HL-60/S4 treated with phorbol 12-myristate 13-acetate at 8.2 ng/mL for 4 days and 3 days (cell line): ENCODE results near the gene SPATA6.
"Not testable (repeated sequence)": the region's sequence is repeated elsewhere in the genome, so short reads cannot be mapped to it uniquely, and the experiment has no call there.

Source experiments
- in situ Hi-C: fragments of 300-500 bp; cut with MboI; formaldehyde crosslinking; loops from 2 replicates; pipeline ENCODE4 v1.15.0; 2022; ENCODE audit warnings: low sequenced_read_pairs

Gene SPATA6

DNA sequence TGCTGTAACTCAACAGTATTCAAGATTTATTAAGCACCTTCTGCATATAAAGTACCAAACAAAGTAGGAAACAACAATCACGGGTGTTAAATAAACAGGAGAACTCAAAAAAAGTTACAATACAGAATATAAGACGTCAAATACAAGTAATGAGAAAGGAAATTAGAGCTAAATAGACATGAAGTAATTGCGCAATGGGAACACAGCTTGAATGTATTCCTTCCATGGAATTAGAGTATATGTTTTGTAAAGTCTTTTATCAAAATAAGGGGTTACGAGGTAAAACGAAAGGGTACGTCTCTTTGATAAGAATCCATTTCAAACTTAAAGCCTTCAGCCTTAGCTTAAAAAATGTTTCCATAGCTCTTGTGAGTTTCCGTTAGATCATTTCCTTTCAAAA is 109.1 kb downstream of the SPATA6 start:
- in situ Hi-C loops, result no loop called here

GRCh38 chr1:48356901-48357300 is 115.1 kb downstream of the SPATA6 start:
- in situ Hi-C loops, result no loop called here

DNA sequence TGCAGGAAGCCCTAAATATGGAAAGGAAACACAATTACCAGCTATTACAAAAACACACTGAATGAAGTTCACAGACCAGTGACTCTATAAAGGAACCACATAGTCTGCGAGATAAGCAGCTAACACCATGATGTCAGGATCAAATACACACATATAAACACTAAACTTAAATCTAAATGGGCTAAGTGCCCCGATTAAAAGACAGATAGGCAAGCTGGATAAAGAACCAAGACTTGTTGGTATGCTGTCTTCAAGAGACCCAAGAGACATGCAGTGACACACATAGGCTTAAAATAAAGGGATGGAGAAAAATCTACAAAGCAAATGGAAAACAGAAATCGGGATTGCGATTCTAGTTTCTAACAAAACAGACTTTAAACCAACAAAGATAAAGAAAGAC is 127.6 kb downstream of the SPATA6 start:
- in situ Hi-C loops, result no loop called here

DNA sequence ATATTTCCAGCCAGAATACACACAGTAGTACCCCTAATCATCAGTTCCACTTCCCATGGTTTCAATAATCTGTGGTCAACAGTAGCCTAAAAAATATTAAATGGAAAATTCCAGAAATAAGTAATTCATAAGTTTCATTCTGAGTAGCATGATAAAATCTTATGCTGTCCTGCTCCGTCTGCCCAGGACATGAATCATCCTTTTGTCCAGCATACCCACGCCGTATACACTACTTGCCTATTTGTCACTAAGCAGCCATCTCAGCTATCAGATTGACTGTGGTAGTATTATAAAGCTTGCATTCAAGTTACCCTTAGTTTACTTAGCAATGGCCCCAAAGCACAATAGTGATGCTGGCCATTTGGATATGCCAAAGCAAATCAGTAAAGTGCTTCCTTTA is 130.8 kb downstream of the SPATA6 start:
- in situ Hi-C loops, result no loop called here

- in situ Hi-C loops, result no loop called here
These were observed 133.7 kb downstream of the SPATA6 start for GRCh38 chr1:48338257-48338656.

DNA sequence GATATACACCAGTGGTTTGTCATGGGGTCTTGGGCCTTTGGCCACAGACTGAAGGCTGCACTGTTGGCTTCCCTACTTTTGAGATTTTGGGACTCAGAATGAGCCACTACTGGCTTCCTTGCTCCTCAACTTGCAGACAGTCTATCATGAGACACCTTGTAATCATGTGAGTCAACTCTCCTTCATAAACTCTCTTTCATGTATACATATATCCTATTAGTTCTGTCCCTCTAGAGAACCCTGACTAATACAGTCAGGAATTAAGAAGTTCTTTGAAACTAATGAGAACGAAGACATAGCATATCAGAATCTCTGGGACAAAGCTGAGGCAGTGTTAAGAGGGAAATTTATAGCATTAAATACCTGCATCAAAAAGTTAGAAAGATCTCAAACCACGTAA is 138.7 kb downstream of the SPATA6 start:
- in situ Hi-C loops, result no loop called here

- in situ Hi-C loops, result no loop called here
These were observed 139.9 kb downstream of the SPATA6 start for GRCh38 chr1:48332115-48332514.

DNA sequence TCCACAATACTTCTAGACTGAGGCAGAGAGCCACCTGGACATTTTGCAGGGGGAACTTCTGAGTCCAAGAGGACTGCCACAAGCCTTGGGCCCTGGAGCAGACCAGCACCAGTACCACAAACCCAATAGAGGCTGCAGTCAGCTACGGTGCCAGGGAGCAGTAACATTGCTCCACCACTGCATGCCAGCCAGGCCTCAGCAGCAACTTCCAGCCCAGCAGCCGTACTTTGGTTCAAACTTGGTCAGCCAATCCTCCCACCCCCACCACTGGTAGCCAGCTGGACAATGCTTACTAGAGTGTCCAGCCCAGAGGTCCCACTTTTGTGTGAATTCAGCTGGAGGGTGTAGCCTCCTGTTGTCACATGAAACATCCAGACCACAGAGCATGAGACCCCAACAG is 142.1 kb downstream of the SPATA6 start:
- in situ Hi-C loops, result no loop called here

DNA sequence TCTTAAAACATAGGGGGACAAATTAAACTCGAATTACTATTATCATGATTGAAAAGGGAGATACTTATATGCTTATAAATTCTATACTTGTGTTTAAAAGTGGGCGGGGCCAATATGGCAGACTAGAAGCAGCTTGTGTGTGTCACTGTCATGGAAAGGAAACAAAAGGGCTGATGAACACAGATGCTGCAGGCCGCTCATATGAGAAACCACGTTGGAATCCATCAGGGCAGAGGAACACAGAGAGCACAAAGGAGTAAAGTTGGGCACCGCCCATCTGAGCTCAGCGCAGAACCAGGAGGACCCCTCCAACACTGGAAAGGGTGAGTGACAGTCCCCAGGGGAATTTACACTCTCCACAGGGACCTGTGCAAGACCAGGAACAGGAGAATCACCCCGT is 142.5 kb downstream of the SPATA6 start:
- in situ Hi-C loops, result no loop called here

DNA sequence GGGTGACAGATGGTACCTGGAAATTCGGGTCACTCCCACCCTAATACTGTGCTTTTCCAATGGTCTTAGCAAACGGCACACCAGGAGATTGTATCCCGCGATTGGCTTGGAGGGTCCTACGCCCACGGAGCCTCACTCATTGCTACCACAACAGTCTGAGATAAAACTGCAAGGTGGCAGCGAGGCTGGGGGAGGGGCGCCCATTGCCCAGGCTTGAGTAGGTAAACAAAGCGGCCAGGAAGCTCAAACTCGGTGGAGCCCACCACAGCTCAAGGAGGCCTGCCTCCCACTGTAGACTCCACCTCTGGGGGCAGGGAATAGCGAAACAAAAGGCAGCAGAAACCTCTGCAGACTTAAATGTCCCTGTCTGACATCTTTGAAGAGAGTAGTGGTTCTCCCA is 160.2 kb downstream of the SPATA6 start:
- in situ Hi-C loops, result not testable (repeated sequence)

DNA sequence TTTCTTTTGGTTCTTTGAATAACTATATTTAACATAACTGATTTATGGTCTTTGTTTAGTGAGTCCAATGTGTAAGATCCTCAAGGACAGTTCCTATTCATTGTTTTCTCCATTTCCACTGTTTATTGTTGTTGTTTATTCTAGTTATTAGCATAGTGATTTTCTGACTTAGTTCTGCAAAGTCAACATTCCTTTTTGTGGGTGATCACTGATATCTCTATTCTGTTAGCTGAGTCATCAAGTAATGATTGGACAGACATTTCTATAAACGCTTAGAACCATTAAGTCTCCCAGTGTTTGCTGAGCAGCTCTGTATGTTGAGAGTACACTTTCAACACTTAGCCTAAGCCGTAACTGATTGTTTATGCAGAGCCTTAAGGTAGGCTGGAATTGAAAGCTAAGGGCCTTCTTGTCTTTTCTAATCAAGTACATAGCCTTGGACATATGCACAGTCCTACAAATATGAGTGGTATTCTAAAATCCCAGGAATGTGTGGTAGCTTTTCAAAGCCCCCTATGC is 162.4 kb downstream of the SPATA6 start:
- in situ Hi-C loops, result no loop called here

DNA sequence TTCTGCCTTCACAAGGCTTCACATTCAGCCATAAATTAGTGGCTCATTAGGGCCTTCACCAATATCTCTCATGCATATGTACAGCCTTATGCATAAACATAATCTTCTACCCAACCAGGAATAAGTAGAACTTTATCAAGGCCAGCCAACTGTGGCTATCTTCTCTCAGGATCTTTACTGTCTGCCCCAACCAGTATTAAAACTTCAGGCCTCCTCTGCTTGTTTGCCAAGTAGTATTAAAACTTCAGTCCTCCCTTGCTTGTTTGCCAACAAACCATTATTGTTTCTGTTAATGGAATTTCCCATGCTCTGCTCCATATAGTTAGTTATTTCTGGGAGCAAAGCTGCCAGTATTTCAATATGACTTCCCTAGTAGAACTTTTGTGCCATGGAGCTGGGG is 169.4 kb downstream of the SPATA6 start:
- in situ Hi-C loops, result no loop called here

- in situ Hi-C loops, result no loop called here
These were observed 177.3 kb downstream of the SPATA6 start for GRCh38 chr1:48294656-48295055.

DNA sequence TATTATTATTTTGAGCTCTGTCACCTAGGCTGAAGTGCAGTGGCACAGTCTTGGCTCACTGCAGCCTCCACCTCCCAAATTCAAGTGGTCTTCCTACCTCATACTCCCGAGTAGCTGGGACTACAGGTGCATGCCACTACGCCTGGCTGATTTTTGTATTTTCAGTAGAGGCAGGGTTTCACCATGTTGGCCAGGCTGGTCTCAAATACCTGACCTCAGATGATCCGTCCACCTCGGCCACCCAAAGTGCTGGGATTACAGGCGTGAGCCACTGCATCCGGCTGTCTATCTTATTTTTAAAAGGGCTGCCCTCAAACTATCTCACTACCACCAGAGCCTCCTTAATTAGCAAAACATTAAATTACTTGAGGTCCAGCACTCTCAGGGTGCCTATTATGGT is 177.9 kb downstream of the SPATA6 start:
- in situ Hi-C loops, result not testable (repeated sequence)

DNA sequence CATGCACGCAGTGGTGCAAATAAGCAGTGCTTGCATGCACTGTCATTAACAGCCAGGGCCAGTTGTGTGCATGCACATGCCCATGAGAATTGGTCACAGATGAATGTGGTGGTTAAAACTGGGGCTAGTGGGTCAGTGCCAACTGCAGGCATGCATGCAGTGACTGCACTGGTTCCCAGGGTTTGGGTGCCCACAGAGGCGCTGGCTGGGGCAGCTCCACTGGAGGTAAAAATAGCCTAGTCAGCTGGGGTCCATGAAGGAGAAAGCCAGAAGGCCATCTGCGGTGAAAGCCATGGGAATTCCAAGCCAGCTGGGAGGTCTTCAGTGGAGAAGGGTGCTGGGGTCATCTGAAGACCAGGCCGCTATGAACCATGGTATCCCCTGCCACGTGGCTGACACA is 179.3 kb downstream of the SPATA6 start:
- in situ Hi-C loops, result no loop called here

- in situ Hi-C loops, result no loop called here
These were observed 180.6 kb downstream of the SPATA6 start for GRCh38 chr1:48291421-48291820.

GRCh38 chr1:48285525-48285924 is 186.5 kb downstream of the SPATA6 start:
- in situ Hi-C loops, result no loop called here

DNA sequence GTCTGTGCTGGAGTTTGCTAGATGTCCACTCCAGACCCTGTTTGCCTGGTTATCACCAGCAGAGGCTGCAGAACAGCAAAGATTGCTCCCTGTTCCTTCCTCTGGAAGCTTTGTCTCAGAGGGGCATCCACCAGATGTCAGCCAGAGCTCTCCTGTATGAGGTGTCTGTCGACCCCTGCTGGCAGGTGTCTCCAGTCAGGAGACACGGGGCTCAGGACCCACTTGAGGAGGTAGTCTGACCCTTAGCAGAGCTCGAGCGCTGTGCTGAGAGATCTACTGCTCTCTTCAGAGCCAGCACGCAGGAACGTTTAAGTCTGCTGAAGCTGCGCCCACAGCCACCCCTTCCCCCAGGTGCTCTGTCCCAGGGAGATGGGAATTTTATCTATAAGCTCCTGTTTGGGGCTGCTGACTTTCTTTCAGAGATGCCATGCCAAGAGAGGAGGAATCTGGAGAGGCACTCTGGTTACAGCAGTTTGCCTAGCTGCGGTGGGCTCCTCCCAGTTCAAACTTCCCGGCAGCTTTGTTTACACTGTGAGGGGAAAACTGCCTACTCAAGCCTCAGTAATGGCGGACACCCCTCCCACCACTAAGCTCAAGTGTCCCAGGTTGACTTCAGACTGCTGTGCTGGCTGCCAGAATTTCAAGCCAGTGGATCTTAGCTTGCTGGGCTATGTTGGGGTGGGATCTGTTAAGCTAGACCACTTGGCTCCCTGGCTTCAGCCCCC is 187.1 kb downstream of the SPATA6 start:
- in situ Hi-C loops, result not testable (repeated sequence)

GRCh38 chr1:48282329-48282728 is 189.7 kb downstream of the SPATA6 start:
- in situ Hi-C loops, result not testable (repeated sequence)

DNA sequence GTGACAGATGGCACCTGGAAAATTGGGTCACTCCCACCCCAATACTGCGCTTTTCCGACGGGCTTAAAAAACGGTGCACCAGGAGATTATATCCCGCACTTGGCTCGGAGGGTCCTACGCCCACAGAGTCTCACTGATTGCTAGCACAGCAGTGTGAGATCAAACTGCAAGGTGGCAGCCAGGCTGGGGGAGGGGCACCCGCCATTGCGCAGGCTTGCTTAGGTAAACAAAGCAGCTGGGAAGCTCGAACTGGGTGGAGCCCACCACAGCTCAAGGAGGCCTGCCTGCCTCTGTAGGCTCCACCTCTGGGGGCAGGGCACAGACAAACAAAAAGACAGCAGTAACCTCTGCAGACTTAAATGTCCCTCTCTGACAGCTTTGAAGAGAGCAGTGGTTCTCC is 194.6 kb downstream of the SPATA6 start:
- in situ Hi-C loops, result not testable (repeated sequence)

DNA sequence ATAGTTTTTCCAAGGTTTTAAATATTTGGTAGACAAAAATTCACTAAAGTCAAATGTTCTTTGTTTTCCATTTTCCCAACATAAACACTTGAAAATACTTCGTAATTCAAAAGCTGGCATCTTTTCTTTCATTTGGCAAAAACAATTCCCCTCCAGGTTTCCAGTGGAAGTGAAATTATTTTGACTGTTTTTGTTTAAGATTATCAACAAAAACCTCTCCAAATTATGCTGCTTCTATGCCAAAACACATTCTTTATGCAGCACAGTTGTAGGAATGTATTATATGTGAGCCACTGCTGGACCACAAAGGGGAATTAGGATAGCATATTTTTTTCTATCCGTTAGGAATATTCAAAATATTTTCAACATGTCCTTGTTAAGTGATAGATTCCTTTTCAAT is 205.4 kb downstream of the SPATA6 start:
- in situ Hi-C loops, result no loop called here

GRCh38 chr1:48263041-48263440 is 209.0 kb downstream of the SPATA6 start:
- in situ Hi-C loops, result no loop called here

DNA sequence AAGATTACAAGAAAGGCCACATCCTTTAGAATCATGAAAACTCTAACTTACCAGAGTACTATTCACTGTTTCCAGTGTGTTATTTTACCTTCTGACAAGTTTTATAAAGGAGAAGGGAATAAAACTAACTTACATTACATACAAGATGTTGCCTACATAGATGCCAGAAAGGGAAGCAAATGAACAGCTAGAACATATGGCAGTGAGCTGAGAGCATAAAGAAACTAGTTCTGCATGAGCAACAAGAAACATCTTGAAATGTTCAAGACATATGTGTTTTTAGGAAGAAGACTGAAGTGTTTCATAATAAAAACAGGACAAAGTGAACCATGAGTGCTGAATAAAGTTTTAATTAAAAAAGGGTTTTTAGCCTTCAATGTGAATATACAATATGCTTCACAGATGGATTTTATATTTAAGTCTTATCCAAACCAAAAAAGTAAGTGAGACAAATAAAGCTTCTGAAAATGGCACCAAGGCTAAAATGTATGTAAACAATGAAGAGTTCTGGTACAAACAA is 210.1 kb downstream of the SPATA6 start:
- in situ Hi-C loops, result no loop called here
